SK-N-SH treated with all-trans-retinoic acid at 6 μM for 48 hours (cell line): ENCODE data around the gene UGT1A6.

ENCODE experiments used
- CREB5 ChIP-seq: fragments of 250-450 bp; sonication (Bioruptor Pico); IDR thresholded peaks from 2 replicates; pipeline ENCODE4 v1.5.1; 2020; ENCODE audit warnings: low read depth, mild to moderate bottlenecking, moderate library complexity
- CSDC2 ChIP-seq: fragments of 250-450 bp; sonication (Bioruptor Pico); IDR thresholded peaks from 2 replicates; pipeline ENCODE4 v1.5.0; 2020; ENCODE audit warnings: mild to moderate bottlenecking, moderate library complexity
- OSR1 ChIP-seq: fragments of 250-450 bp; sonication (Bioruptor Pico); IDR thresholded peaks from 2 replicates; pipeline ENCODE4 v1.8.0; 2022; ENCODE audit warnings: moderate library complexity, mild to moderate bottlenecking, inconsistent platforms
- PATZ1 ChIP-seq: fragments of 250-450 bp; sonication (Bioruptor Pico); IDR thresholded peaks from 2 replicates; pipeline ENCODE4 v1.8.0; 2020; ENCODE audit warnings: mild to moderate bottlenecking, moderate library complexity, borderline replicate concordance
- PPARA ChIP-seq: fragments of 250-450 bp; sonication (Bioruptor Pico); IDR thresholded peaks from 2 replicates; pipeline ENCODE4 v1.5.0; 2020; ENCODE audit warnings: mild to moderate bottlenecking, borderline replicate concordance
- RARB ChIP-seq: fragments of 250-450 bp; sonication (Bioruptor Pico); IDR thresholded peaks from 2 replicates; pipeline ENCODE4 v1.8.0; 2021; ENCODE audit warnings: mild to moderate bottlenecking, moderate library complexity
- SNAI2 ChIP-seq: fragments of 250-450 bp; sonication (Bioruptor Pico); IDR thresholded peaks from 2 replicates; pipeline ENCODE4 v1.5.0; 2020; ENCODE audit warnings: mild to moderate bottlenecking, moderate library complexity
- TCF4 ChIP-seq: fragments of 250-450 bp; sonication (Bioruptor Pico); IDR thresholded peaks from 2 replicates; pipeline ENCODE4 v1.8.0; 2021; ENCODE audit warnings: mild to moderate bottlenecking, moderate library complexity, borderline replicate concordance
- TSHZ2 ChIP-seq: fragments of 250-450 bp; sonication (Bioruptor Pico); IDR thresholded peaks from 2 replicates; pipeline ENCODE4 v1.5.0; 2020; ENCODE audit warnings: mild to moderate bottlenecking, moderate library complexity
- ZC3H10 ChIP-seq: fragments of 250-450 bp; sonication (Bioruptor Pico); IDR thresholded peaks from 2 replicates; pipeline ENCODE4 v1.5.1; 2021; ENCODE audit warnings: mild to moderate bottlenecking, moderate library complexity
- ZFP30 ChIP-seq: fragments of 450-650 bp; formaldehyde crosslinking; IDR thresholded peaks from 2 replicates; pipeline ENCODE4 v1.5.0; 2022; ENCODE audit warnings: mild to moderate bottlenecking, moderate library complexity
- ZNF565 ChIP-seq: fragments of 450-650 bp; formaldehyde crosslinking; conservative IDR thresholded peaks from 2 replicates; pipeline ENCODE4 v1.5.0; 2020; ENCODE audit warnings: low read depth, mild to moderate bottlenecking, moderate library complexity
- ZNF70 ChIP-seq: fragments of 450-650 bp; formaldehyde crosslinking; IDR thresholded peaks from 2 replicates; pipeline ENCODE4 v1.5.0; 2020; ENCODE audit warnings: mild to moderate bottlenecking, moderate library complexity
- ZNF8 ChIP-seq: fragments of 450-650 bp; formaldehyde crosslinking; IDR thresholded peaks from 2 replicates; pipeline ENCODE4 v1.5.0; 2020; ENCODE audit warnings: mild to moderate bottlenecking, moderate library complexity

- TF ChIP-seq ZNF8 (CRISPR knock-in tag) (no peak), PATZ1 (CRISPR knock-in tag) (no peak), CREB5 (CRISPR knock-in tag) (no peak), ZFP30 (CRISPR knock-in tag) (no peak), PPARA (CRISPR knock-in tag) (no peak), ZC3H10 (CRISPR knock-in tag) (no peak), CSDC2 (CRISPR knock-in tag) (no peak), TSHZ2 (CRISPR knock-in tag) (no peak), SNAI2 (no peak), OSR1 (no peak), ZNF565 (CRISPR knock-in tag) (no peak), ZNF70 (CRISPR knock-in tag) (no peak), RARB (CRISPR knock-in tag) (no peak), TCF4 (CRISPR knock-in tag) (no peak)
Observed at GRCh38 chr2:233819884-233820773, 127.4 kb downstream of the UGT1A6 start.
